Suppressor macrophage treated with lipopolysaccharide for 1 hour (primary cell): ENCODE data around the gene PLXNA2.

Experiments
- DNase-seq, 3 donors: peaks; one replicate each; pipeline ENCODE4 v3.0.0-alpha.2; 2020 to 2022

PLXNA2 gene

DNA sequence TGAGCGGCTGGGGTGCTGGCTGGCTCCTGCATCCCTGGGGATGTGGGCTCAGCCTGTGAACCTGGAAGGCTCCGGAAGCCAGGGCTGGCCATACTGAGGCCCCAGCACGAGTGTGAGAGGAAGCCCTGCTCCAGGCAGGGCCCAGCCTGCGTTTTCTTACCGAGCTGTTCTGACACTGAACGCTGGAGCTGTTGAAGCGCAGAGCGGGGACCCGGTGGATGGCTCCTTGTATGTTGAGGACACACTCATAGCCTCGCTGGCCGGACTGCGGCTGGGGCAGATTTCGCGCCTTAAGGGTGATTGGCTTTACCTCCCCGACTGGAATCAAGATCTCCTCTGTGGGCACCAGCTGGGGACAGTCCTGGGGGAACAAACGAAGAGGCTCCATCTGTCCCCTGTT is 160.0 kb downstream of the PLXNA2 start:
- no peak for DNase-seq

DNA sequence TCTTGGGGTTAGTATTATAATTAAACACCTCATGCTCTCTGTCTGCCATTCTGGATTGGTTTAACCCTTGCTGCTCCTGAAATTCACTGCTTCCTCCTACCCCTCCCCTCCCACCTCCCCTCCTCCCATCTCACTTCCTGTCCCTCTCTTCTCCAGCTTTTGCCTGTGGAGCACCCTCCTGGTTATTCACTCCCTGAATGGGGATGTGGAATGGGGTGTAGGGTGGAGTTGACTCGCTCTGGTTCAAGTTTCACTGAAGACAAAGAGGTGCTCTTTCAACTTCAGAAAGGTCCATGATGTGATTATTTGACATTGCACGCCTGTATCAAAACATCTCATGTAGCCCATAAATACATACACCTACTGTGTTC is 160.5 kb downstream of the PLXNA2 start:
- DNase-seq: no peak

DNA sequence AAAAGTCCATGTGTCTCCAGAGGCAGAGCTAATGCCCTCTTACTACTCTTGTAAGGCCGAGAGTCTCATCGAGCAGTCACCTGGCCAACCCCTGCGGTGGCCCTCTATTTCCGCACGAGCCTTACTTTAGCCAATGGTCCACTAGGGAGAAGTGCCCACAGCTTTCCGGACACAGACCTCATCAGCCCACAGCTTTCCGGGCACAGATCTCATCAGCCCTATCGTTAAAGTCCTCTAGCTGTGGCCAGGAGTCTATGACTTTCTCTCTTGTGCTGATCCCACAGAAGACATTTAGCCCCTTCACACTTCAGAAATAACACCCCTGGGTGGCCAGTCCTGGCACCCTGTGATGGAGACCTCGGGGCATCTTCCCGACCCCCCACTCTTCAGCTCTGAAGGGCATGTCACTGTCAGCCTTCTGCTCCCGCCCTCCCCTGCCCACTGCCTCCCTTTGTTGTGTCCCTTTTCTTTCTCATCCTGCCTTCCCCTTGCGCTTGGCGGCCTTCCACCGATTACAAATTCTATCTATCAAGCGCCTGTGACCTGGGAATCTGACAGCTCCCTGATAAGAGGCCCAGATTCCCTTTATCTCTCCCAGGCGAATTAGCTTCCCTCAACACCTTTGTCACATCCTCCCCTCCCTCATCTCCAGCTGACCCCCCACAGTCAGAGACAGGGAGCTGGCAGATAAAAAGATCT is 161.0 kb downstream of the PLXNA2 start:
- no peak for DNase-seq

DNA sequence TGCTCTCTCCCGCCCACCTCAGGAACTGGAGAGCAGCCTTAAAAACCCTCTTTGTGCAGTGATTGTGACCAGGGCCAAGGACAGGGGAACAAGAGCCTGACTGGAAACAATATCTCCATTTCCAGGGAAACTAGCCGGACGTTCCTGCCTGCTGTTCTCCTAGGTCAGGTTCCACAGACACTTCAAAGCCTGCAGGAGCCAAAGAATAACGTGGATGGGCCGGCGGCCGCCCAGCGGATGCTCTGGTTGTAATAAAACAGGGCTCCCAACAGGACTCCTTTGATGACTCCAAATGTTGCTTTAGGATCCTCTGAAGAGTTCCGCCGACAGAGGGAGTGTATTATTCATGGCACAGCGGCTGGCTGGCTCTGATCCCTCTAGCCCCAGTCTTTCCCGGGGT is 162.2 kb downstream of the PLXNA2 start:
- DNase-seq: no peak

DNA sequence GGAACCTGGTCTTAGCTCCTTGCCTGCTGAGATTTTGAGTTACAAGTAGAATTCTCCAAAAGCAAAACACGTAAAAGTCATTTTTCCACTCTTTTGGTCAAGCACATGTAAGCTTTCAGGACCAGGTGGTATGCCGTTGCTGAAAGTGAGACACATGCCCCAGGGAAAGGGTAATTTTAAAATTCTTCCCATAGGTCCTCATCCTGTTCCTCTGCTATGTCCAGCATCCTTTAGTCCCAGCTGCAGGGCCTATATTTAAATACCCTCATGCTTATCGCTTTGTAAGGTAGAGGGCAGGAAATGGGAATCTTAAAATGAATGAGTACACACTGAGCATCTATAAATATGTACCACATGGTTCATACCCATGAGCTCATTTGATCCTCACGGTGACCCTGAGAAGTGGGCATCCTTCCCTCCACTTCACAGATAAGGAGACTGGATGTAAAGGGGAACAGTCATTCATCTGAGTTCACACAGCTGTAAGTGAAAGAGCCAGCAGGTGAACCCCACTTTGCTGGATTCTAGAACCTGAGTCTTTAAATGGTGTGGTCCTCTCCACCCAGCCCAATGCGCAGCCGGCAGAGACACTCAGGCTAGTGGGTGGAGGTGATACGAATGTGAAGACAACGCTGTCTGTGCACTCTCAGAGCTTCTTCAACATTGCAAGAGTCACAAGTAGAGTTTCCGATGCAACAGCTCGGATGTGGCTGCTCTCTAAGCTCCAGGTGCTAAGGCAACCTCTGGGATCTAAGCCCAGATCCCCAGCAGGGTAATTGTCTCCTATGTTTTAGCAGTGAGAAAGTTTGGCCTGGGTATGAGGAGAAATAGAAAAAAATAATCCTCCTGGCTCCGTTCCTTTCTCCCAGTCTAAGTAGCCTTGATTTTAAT is 163.5 kb downstream of the PLXNA2 start:
- no peak for DNase-seq

DNA sequence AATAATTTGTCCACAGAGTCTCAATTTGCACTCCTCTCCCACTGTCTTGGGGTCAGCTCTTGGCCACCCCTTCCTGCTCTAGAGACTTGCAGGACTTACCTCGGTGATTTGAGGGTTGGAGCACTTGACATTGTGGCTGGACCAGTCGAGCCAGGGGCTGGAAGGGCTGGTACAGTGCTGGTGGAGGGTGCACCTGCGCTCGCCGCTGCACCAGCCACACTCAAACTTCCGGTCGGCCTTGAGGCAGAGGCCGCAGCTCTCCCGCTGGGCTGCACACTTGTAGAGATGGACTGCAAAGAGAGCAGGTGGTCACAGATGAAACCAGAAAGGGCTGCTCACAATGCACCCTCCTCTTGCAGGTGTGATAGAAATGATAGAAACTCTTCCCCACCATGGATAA is 165.0 kb downstream of the PLXNA2 start:
- DNase-seq: no peak

DNA sequence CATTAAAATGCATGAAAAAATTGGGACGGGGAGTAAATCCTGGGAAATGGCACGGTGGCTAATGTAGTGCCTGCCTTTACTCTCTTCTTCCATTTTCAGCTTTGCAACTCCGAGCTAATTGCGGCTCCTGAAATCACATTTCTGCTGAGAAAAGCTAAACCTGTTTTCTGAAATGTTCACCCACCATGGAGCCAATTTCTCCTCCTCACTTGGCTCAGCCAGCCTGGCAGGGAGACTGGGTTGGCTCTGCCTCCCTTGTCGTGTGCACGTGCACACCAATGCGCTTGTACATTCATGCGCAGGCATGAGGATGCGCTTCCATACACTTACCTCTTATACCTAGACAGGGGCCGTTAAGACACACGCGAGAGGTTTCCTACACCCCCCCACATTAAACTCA is 165.4 kb downstream of the PLXNA2 start:
- no peak for DNase-seq

DNA sequence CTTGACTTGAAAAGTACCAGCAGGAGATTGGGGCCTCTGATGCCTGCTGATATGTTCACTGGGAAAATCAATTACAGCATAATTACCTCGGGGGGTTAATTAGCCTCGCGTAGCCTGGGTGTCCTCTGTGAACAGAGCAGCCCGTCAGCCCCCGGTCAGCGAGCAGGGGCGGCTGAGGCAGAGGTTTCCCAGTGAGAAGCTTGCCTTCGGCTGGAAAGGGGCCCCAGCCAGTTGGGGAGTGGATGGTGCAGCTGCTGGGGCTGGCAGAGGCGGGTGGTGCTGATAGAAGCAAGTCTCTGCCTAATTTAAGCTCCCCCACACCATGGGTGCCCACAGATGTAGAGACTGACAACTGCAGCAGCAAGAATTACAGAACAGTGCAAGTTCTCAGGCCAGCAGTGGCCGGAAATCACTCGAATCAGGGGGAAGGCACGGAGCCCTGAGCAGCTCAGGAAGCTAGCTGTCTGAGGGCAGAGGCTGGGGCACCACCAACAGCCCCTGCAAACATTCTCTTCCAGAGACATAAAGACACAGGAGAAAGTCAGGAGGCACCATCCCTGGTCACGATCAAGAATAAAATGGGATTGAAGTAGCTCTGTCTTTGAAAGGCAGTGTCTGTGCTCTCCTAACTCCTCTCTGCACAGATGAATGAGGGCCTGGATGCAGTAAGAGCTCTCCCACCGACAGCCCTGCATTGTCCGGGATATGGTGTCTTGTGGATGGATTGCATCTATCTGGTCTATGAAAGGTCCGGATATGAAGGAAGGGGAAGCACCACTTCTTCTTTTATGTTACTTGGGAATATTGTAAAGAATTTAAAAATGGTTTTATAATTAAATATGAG is 166.7 kb downstream of the PLXNA2 start:
- no peak for DNase-seq

DNA sequence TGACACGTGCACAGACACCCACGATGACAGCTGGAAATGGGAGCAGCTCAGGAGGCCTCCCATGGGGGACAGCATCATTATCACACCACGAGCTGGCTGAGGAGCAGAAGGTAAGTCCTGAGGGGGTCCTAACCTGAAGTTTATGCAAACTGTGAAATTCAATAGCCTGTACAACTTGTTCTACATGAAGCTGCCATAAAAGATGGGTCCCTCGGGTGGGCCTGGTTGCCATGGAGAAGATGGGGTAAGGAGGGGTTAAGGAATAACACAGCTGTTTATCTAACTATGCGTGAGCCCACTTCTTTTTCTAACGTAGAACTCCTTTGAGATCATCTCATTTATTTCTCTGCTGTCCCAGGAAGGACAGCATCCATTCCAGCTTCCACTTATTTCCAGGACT is 169.8 kb downstream of the PLXNA2 start:
- no peak for DNase-seq

DNA sequence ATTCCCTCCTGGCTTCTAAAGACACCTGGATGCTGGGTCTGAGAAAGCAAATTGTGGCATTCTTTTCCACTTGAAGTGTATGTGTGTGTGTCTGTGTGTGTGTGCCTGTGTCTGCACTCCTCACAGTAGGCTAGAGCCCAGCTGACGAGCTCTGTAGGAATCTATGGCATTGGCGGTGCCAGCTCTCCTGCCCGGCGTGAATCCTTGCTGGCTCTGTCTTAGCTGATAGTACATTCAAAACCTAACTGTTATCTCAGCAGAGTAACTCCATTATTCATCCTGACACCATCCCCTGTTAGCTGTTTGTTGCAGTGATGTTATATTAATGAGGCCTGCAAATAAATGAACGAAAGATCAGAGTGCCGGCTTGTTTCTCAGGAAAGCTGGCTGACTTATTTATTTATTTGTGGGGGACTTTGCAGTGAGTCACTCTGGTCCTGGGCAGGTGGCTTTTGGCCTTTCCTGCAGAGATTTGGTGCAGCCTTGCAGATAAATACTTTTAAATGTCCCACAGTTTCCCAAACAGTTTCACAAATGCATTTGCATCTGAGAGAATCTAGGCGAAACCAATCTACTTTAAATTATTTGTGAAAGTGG is 172.7 kb downstream of the PLXNA2 start:
- DNase-seq: no peak

DNA sequence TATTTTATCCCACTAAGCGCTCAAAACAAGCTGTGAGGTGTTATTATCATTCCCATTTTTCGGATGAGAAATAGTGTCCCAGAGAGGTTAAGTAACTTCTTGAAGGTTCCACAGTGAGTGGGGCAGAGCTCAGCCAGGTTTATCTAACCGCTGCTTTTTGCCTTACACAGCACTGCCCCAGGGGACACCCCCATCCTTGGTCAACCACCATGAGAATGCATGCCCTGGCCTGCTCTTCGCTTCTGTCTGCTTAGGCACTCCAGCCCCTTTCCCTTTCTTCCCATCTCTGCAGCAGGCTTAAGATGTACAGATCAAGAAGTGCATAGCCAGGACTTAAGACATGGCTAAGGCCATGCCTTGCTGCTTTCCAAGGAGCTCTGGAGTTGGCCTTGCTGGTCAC is 174.3 kb downstream of the PLXNA2 start:
- no peak for DNase-seq

DNA sequence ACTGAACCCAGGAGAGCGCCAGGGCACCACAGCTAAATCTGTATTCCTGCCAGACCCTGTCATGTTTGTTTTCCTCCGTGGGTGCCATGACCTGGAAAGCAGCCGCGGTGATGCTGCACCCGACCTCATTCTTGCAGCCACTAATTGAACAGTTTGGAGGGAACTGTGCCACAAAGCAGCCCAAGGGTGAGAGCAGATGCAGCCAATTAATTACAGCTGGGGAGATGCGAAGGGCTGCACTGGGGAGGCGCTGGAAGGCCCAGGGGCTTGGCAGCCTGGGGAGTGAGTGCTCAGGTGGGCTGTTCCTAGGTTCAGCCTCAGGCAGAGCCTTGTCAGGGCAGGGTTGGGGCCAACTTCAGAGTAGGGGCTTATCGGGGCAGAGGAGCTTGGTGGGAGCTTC is 174.9 kb downstream of the PLXNA2 start:
- no peak for DNase-seq

DNA sequence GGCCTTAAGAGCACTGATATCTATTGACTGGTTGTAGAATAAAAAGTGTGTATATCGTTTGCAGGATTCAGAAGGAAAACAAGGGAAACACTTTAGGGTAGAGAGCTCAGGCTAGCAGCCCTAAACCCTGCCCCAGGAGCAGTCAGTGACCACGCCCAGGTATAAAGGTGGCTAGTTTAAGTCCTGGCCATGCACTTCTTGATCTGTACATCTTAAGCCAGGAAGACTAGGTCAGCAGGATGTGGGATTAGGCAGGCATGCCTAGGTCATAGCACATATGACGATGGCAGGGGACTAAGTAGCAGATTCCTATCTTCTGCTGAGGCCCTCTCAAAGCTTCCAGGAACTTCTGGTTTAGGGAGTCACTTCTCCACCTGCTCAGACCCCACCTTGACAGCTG is 175.3 kb downstream of the PLXNA2 start:
- DNase-seq: no peak

DNA sequence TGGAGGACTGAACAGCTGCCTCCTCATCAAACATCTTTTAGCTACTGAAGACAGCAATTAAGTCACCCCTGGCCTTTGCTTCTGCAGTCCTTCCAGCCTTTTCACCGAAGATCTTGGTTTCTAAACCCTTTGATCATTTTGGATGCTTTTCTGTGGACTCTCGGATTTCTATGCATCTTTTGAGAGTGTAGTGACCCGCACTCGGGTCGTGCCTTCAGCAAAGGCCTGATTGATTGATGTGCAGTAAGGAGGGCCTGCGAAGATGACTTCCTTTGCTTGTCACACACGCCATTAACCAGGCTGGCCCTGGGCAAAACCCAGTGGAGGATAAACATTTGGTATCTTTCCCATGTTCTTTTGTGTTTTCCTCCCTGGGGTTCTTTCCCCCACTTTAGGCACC is 175.8 kb downstream of the PLXNA2 start:
- DNase-seq: no peak

DNA sequence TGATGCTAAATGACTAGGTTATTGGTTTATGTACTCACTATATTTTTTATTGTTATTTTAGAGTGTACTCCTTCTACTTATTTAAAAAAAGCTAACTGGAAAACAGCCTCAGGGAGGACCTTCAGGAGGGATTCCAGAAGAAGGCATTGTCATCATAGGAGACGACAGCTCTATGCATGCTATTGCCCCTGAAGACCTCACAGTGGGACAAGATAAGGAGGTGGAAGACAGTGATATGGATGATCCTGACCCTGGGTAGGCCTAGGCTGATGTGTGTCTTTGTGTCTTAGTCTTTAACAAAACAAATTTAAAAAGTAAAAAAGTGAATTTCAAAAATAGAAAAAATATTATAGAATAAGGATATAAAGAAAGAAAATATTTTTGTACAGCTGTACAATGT is 177.6 kb downstream of the PLXNA2 start:
- DNase-seq: no peak

DNA sequence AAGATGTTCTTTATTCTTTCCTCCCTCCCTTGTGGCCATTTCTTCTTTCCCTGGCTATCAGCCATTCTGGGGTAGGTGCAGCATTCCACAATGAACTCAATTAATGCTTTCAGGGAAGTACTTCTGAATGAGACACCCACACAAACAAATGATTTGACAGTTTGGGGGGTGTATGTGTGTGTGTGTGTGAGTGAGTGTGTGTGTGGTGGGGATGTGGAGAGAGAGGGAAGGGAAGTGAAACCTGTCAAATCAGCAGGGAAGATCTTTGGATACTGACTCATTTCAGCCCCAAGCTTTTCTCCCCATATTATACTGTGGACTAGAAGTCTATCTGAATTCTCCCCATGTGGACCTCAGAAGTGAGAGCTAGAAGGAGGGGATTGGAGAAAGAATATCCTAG is 178.3 kb downstream of the PLXNA2 start:
- DNase-seq: peak; percentile 91 to 95 (median 92)

DNA sequence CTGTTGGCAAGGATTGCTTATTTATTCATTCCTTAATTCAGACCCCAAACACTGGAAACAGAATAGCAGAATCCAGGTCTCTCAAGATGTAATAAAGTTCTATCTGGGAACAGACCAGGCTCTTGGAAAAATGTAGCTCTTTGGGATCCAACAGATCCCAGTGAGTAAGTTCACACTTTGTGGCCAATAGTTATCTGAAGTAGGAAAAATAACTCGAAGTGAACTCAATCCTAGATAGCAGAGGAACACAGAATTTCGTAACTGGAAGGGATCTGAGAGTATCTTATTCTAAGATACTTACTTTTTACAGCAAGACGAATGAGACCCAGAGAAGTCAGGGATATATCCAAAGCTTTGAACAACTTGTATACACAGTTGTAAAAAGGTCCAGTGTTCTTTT is 182.6 kb downstream of the PLXNA2 start:
- DNase-seq: no peak

DNA sequence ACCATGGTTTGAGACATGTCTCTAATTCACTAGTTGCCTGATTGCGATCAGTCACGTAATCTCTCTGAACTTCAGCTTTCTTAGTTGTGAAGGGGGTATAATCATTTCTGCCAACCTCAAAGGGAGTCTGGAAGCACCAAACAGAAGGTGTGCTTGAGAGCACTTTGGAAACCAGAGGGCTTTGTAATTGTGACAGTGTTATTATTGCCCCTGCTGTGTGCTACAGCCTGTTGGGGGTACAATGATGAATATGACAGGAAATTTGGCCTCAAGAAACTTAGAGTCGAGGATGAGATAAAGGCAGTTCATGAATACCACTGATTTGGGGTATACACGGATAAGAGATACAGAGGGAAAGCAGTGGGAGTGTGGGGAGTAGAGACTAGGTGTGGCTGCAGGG is 183.1 kb downstream of the PLXNA2 start:
- no peak for DNase-seq

DNA sequence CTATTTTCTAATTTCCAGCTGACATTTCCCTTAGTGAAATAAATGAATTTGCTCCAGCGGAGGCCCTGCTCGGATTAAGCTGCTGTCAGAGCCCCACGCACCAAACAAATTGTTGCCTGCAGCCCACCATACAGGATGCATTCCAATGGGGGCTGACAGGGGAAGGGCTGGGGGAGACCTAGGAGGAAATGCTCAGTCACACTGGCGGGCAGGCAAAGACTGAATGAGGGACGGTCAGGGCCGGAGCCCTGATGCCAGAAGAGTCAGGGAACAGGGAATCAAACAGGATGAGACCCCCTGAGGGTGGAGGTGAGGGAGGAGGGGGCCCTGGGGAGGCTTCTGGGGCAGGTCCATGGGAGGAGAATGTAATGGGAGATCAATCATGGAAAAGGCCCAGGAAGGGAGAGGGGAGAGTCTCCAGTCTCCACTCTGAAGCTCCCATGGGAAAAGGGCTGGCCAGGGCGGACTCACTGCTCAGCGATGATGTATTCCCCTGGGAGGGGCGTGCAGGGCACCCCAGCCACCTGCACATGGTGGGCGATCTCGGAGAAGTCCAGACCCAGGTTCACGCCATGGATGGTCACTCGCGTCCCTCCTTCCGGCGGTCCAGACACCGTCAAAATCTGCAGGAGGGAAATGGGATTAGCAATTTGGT is 183.8 kb downstream of the PLXNA2 start:
- no peak for DNase-seq

DNA sequence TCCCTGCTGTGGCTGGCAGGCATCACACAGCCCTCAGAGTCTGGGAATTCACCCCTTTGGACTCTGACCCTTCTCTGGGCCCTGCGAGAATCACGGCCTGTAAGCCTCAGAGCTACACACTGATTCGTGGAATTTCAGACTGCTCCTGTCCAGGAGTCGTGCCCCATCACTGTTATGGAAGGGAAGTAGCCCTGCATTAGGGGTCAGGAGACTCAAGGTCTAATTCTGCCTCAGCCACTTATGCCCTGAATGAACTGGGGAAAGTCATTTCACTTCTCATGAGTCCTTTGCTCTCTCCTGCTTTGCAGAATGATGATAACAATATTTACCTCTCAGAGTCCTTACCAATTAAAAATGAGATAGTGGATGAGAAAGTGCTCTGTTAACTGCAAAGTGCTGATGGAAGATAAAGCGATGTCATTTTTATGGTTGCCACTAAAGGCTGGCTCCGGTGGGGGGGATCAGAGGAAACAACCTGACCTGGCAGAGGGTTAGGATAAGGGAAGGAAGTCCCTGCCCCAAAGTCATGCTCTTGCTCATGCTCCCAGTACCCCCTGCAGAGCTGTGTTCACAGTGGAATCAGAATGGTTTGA is 184.7 kb downstream of the PLXNA2 start:
- DNase-seq: no peak

DNA sequence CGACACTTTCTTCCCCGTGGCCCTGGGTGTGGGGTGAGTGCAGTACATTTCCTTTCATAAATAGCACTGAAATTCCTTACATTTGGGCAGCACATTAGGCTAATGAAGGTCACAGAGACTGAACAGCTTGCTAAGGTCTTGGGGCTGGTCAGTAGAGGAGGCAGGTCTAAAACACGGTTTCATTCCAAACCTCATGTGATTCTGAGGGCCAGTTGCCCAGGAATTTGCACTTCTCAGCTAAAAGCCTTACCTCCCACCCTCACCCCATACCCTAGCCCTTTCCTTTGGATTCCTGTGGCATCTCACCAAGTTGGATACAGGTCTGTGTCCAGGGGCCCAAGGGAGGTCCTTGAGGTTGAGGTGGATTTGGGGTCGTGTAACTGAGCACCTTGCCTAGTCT is 185.4 kb downstream of the PLXNA2 start:
- no peak for DNase-seq

DNA sequence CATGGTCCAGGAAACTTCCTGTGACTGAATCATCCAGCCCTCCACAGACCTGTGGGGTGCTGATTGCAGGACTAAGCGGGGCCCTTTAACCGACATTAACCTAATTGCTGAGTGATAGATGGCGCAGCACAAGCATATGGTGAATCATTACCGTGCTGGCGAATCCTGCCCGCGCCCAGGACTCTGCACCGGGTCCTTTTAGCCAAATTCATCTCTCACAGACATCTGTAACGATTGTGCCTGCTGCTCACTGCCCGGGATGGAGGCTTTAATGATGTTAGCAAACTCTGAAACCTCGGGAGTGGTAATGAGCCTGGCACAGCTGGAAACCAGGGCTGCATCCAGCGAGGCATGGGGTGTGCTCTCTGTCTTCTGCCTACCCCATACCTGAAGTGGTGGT is 185.9 kb downstream of the PLXNA2 start:
- DNase-seq: no peak
